Endometrial microvascular endothelial cells (primary cell): Measurements from ENCODE around the gene OPTC. TPM values are rescaled to one million over a fixed set of nuclear protein-coding genes. Genes with fewer than 3 reads are reported as not detected.
"Not testable (repeated sequence)": the region's sequence is repeated elsewhere in the genome, so short reads cannot be mapped to it uniquely, and the experiment has no call there.

Experiments
- in situ Hi-C: cut with HindIII; loops from 2 replicates; pipeline ENCODE4 v1.10.0; 2017; ENCODE audit warnings: low sequenced_read_pairs, low pct_unique_long_range_greater_than_20kb; ENCODE audit errors: inconsistent ontology term
- total RNA-seq: library from RNA; depleted of rRNA; stranded (reverse); fragments of >200 nt; gene quantifications from one replicate; pipeline ENCODE4 v1.2.3, GENCODE V29; 2015; ENCODE audit errors: inconsistent ontology term

Gene OPTC
- total RNA-seq, 1 donor from 2014 or later, result not detected

DNA sequence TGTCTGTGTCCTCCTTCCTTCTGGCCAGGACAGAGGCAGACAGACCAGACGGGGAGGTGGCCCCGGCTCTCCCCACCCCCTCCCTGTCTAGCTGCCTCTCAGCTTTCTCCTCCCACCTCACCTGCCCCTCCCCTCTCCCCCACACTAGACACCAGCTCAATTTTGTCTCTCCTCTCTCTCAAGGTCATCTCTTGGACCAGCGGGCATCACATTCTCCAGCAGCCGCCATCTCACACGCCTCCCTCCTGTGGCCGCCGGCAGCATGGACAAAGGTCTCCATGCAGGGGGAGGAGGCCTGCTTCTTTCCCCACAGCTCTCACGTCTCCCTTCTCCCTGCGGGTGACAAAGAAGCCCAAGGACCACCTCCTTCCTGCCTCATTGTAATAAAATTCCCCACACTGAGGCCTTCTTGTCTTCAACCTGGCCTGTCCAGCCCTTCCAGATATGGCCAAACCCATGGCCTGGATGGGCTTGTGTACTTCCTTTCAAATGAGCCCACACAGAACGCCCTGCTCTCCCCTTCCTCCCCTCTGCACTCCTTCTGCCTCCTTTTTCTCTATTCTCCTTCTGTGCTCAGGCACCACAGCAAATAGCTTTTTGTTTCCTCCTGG, 14.6 kb downstream of the OPTC start:
- in situ Hi-C loops, result no loop called here

DNA sequence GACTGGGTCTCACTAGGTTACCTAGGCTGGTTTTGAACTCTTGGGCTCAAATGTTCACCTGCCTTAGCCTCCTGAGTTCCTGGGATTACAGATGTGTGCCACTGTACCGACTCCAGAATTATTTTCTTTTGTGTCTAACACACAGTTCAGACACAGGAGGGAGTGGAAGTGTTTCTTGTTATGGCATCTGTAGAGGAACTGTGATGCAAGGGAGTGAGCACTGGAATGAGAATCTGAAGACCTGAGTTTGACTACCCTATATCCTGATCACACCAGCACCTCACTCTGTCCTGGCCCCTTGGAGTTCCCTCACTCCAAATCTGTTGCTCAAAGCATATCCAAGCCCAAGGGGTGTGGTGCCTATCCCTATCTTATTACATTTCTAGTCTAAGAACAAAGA, 15.2 kb downstream of the OPTC start:
- in situ Hi-C loops, result no loop called here

DNA sequence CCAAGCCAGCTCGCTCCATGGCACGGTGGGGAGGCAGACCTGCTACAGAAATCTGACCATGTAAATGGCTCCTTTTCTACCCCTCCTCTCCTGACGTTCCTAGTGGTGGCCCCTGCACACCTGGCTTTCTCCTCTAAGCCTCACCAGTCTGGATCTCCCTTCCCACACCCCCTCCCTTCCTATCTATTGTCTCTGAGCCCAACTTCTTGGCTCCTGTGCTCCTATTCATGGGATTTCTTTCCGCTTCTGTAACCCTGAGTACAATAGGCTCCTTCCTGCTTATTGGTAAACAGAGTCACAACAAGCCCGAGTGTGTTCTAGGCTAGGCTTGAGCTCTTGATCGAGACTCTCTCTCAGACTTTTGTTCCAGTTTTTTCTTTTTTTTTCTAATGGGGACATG, 17.6 kb downstream of the OPTC start:
- in situ Hi-C loops, result no loop called here

DNA sequence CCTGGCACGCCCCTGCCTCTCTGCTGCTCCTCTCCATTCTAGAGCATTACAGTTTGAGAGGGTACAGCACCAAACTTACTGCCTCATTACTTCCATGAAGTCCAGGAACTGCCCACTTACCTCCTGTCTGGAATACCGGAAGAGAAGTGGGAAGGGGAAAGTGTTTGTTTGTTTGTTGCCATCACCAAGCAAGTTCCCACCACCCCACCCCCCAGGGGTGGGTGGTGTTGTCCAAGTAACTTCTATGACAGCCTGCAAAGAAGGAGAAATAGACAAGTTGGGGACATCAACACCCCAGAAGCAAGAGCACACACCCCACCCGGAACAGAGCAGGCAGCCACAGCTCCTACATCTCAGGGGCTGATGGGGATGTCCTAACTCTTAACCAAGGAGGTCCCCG, 18.0 kb downstream of the OPTC start:
- in situ Hi-C loops, result no loop called here

DNA sequence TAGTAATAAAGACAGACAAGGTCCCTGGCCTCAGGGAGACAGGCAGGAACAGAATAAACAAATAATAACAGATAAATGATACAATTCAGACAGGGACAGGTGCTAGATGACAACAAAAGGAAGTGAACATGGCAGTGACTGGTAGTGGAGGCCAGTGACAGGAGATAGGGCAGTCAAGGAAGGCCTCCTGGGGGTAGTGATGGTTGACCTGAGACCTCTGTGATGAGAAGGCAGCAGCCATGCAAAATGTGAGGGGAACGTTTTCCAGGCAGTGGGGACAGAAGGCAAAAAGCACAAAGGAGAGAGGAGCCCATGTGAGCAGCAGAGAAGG, 18.5 kb downstream of the OPTC start:
- in situ Hi-C loops, result no loop called here

DNA sequence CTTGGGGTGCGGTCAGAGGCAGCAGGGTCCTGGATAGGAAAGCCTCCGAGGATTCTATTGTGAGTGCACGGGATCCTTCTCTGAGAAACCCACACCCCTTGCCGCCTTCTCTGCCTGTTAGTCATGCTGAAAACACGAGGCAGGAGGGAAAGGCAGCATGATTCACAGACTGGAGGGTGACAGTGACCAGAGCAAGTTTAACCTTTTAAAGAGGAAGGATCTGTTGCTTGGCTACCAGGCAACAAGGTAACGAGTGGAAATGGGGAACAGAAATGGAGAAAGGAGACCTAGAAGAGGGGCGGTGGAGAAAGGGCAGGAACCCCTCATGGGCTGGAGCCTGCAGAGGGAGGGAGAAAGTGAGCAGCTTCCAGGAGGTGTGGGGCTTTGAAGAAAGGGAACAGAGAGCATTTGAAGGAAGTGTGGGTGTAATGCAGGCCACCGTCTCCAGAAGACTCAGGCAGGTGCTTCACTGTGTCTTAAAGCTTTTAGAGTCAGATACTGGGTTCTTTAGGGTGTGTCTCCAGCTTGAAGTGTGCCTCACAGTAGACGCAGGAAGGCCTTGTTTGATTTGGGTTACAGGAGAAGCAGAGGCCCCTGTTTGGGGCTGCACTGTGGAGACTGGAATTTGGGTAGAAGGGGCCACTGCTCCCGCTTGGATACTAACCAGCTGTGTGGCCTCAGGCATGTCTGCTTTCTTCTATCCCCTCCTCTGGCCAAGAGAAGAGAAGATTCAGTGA, 19.1 kb downstream of the OPTC start:
- in situ Hi-C loops, result no loop called here

DNA sequence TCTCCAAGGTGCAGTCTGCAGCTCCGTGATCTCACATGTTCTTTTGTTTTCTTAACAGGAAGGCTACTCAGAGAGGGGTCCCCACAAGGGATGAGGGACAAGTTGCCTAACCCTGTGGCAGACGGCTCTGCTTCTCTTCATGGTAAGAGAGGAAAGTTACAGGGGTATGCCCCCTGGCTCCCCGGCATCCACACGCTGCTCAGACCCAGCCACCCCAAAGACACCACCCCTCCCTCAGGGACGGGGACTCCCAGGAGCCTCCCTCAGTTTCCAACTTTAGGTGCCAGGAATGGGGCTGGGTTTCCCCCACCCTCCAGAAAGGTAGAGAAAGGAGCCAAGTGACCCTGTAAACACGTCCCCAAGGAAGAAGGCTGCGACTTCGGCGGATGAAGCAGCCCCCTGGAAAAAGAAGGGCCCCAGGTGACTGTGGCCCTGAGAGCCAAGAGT, 19.7 kb downstream of the OPTC start:
- in situ Hi-C loops, result no loop called here

DNA sequence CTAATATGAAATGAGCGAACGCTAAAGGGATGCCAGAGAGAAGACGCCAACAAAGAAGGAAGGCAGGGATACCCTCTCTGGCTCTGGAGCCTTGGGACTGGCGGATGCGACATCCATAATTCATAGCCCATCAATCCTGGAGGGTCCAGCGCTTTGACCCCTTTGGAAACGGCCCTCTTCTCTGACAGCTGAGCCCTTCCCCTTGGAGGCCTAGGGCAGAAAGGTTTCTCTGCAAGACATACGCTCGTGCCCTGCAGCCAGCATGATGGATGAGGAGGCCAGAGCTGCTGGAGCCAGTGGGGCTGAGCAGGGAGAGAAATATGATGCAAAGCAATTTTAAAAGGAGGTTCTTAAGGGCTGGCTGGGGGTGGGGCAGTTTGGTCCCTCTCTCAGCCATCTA, 22.2 kb downstream of the OPTC start:
- in situ Hi-C loops, result no loop called here

DNA sequence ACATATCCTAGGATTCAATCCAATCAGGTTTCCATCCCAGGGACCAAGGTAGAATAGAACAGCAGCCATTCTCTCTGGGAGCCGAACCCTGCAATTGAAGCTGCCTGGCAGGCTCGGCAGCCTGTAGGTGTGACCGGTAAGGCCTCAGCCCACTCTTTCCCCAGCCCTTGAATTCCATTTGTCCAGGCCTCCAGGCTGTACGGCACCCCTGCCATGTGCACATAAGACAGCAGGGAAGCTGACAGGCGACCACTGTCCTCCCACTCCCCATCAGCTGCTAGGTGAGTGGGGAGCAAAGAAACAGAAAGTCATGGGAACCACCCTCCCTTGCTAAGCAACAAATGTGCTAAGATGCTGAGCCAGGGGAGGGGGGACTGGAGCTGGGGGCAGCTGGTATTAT, 23.0 kb downstream of the OPTC start:
- in situ Hi-C loops, result no loop called here

DNA sequence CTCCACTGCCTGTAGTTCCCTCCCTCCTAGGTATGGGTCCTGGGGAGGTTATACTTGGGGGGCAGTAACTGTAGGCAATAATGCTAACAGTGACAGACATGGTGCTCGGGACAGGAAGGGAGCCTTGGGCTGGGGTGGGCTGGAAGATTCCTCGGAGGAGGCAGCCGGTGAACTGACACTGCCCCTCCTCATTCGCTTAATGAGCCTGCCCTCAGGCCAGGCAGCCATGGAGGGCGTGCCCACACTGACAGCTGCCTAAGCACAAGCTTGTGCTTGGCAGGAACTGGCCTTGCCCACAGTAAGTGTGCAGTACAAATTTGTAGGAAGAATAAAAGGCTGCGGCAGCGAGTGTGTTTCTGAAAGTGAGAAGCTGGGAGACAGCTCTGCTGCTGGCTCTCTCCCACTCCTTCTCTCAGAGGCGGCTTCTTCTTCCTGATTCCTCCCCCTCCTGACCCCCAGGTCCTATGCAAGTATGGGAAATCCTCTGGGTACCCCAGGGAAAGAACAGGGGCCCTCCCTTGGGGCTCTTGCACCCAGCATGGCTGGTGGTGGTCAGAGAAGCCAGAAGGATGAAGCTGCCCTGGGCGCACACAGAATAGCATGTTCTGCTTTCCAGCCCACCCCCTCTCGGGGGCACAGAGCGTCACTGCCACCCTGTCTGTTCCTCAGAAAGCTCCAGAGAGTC, 23.6 kb downstream of the OPTC start:
- in situ Hi-C loops, result no loop called here

DNA sequence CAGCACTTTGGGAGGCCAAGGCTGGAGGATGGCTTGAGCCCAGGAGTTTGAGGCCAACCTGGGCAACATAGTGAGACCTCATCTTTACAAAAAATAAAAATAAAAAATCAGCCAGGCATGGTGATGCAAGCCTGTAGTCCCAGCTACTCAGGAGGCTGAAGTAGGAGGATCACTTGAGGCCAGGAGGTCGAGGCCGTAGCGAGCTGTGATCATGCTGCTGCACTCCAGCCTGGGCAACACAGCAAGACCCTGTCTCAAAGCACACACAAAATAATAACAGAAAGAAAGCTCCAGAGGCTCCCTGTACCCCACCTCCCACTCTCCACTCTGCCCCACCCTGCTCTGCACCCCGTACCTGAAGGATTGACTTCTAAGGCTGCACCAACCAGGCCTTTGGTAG, 24.2 kb downstream of the OPTC start:
- in situ Hi-C loops, result not testable (repeated sequence)

DNA sequence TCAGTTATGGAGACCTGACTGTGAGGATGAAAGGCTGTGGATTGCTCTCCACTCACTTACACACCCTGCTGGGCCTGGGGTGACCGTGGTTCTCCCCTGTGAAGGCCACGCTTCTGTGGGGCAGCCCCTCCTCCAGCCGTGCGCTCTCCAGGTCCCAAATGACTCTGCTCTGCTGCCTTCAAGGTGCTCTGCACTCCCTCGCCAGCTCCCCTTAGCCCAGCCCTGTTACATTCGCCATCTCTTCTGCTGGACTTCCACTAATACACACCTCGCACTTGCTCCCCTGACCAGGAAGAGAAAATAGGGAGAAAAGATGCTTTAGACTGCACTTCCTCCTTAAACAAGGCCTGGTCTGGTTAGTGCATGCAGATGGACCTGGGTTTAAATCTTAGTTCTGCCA, 24.6 kb downstream of the OPTC start:
- in situ Hi-C loops, result no loop called here

DNA sequence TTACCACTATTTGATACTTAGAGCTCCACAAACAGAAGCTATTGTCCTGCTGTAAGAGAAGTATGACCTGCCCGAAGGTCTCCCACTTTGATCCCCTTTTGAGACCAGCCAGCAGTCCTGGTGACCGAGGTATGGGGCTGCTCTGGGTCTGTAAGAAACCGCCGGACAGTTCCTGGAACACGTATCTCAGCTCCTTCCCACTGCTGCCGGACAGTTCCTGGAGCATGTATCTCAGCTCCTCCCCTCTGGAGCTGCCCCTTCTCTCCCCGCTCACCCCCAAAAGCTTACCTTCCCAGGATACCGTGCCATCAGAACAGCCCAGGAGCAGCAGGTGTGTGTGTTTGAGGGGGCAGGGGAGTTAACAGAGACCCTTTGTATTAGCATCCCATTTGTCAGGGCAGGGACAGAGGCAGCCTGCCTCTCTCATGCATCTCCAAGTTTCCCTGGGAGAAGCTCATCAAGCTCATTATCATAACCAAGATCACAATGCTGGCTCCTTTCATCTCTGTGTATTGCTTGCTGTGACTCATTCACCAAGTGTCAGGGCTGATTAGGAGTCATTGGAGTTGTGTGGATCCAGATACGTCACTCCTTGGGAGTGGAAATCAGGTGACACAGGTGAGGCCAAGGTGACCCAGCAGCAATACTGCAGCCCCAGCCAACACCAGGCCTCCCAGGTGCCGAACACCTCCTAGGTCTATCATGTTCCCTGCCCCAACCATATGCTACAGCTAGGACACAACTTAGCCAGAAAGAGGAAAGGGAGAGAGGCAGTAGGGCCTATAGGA, 25.3 kb downstream of the OPTC start:
- in situ Hi-C loops, result no loop called here

DNA sequence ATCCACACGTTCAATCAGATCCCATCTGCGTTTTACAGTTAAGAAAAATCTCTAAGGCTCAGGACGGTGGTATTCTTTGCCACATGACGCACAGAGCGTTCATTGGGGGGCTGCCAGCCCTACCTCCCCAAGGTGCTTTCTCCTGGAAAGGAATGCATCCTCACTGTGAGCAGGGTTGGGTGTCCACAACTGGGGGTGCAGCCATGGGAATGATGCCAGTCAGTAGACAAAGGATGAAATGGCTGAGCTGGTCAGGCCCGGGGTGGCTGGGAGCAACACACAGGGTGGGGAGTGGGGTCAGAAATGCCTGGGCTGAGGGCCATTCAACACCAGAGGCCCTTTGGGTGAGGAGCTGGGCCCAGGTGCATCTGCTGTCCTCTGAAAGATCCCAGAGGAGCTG, 25.9 kb downstream of the OPTC start:
- in situ Hi-C loops, result no loop called here

DNA sequence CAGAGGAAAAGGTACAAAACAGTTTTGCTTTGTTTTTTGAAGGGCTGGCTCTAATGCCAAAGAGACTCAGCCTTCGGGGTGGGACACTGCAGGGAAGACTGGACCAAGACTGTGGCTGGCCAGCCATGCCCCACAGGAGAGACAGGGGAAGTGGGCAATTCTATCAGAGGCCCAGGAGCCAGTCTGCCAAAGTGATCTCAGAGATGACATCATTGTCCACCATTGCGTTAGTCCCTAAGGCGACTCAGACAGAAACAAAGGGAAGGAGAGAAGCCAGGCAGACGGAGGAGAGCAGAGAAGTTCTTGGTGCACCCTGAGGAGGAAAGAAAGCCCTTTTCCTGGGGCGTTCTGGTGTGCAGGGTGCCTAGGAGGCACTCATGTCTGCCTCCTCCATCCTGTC, 26.4 kb downstream of the OPTC start:
- in situ Hi-C loops, result no loop called here

DNA sequence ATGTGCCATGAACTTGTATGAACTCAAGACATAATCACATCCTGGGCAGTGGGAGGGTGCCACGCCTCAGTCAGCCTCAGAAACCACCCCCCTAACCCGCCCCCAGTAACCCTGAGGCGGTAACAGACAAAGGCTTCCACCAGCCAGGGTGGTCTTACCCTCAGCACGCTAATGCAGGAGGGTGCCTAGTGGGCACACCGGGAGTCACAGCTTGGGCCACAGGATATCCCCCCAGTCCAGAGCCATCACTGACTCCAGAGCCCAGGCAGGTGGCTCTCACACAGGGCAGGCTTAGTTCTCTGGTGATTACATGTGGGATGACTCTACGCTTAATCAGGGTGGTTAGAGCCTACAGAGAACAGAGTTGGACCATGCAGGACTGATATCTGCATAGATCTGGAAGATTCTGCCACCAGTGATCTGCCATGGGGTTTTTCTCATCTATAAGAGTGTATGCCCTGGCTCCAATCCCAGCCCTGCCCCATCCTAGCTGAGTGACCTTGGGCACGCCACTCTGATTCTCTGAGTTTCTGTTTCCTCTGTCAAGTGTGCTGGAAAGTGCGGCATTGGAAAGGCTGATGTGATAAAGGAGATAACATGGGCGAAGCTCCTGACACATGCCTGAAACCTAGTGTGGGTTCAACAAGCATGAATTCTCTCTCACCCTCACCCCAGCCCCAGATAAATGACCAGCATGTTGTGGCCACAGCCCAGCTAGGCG, 27.3 kb downstream of the OPTC start:
- in situ Hi-C loops, result no loop called here

DNA sequence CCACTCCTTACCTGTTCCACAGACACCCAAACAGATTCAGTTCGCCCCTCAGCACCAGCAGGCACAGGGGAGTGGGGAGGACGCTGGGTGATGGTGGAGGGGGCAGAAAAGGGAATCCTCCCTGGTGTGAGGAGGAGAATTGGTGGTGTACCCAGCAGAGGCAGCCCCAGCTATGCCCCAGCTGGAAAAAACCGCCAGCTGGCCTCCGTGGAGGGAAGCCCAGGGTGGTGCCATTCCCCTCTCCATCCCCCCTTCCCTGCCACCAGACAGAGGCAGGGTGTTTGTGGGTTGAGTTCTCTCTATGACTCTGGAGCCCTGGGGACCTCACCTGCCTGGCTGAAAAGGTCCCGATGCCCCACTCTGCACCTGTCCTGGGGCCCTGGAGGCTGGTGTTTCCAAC, 27.9 kb downstream of the OPTC start:
- in situ Hi-C loops, result no loop called here

DNA sequence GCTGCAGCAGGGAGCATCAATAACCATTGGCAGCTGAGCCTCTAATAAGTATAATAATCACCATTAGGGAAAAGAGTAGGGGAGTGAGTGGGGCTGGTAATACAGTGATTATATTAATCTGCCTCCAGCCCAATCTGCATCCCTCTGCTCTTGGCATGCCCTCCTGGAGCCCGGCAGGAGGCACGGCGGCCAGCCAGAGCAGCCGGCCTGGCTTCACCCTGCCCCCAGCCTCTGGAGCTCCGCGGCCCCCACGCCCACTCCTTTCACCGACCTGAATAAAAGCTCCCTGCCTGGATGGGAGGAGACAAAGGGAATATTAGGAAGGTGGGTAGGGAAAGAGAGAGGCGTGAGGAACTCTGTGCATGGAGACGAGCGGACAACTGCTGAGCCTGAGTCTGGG, 28.3 kb downstream of the OPTC start:
- in situ Hi-C loops, result no loop called here

DNA sequence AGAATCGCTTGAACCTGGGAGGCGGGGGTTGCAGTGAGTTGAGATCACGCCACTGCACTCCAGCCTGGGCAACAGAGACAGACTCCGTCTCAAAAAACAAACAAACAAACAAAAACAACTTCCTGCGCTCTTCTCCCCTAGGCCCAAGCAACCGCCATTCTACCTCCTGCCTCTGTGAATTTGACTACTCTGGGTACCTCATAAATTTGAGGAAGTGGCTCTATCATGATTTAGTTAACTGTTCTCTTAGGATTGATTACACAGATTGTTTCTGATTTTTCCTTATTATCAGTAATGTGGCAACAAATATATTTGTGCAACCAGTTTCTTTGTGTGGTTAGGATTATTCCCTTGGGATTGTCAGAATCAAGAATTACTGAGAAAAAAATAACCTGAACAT, 29.7 kb downstream of the OPTC start:
- in situ Hi-C loops, result no loop called here
